Caki2 (cell line): ENCODE measurements around the gene SHROOM4. TPM values are rescaled to one million over a fixed set of nuclear protein-coding genes. Genes with fewer than 3 reads are reported as not detected.

ENCODE experiments used
- DNase-seq: peaks from one replicate; pipeline ENCODE4 v3.0.0-alpha.2; 2015; ENCODE audit warnings: low read depth
- in situ Hi-C: cut with HindIII; loops from 2 replicates; pipeline ENCODE4 v1.10.0; 2016; ENCODE audit warnings: low sequenced_read_pairs, low pct_unique_long_range_greater_than_20kb, mixed read lengths
- total RNA-seq: library from RNA; depleted of rRNA; stranded (reverse); fragments of >200 nt; shearing (Covaris generic); gene quantifications from 2 replicates; pipeline ENCODE4 v1.2.3, GENCODE V29; 2014; ENCODE audit warnings: low replicate concordance

Gene SHROOM4
- total RNA-seq, 1 experiment from 2014 or later: 3.7 TPM

DNA sequence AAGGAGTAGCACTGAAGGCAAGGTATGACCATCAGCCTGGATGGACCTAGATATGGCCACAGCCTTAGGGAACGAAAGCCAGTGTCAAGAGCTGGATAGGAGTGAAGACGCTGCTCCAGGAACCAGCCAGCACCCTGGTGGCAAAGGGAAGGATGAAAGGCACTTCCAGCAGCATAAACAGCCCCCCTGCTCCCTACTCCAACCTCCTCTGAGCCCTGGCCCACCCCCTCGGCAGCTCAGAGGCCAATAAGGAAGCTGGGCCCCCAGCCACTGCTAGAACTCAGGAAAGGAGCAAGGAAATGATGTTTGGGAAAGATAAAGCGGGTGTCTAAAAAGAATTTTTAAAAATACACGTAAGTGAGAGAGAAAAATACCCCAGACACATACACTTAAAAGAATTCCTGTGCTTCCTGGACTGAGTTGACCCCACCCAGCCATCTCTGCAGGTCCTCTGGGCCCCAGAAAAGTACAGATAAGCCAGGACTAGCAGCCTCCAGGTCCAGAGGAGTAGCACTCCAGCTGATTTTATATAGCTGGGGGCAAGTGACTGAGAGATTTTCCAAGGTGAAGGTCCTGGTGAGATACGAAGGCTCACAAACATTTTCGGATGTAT, 170.4 kb downstream of the SHROOM4 start:
- DNase-seq: no peak
- in situ Hi-C loops: no loop called here

DNA sequence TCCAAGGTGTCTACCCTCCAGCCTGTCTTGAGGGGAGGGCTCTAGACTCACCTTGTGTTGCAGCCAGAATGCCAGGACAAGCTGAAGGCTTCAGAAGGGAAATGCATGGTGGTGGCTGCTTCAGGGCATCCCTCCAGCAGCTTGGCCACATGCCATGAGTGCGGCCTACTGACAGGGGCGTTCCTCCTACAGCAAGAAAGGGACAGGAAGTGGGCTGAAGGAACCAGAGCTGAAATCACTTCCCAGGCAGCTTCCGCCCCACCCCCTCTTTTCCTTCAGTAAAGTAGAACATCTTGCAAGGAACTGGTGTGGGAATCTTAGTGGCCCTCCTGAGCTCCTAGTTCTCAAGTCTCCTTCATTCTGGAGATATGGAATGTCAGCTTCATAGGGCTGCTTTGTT, 175.9 kb downstream of the SHROOM4 start:
- in situ Hi-C loops: no loop called here
- no peak for DNase-seq

DNA sequence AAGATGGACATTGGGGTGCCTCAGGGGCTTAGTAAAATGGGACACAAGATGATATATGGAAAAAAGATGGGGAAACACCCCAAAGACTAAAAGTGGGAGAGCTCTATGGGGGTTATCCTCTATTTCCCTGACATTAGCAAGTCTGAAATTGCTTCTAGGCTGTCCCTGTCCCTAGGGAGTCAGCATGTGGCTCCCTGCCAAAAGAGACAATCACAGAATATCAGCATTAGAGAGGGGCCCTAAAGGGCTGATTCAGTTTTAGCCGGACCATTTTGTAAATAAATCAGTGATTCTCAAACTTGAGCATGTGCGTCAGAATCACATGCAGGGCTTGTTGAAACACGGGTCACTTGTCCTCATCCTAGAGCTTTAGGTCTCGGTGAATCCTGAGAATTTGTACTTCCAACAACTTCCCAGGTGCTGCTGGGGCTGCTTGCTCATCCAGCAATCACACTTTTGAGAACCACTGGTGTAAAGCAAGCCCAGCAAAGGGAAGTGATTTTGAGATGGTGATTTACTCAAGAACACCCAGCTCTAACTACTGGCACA, 178.1 kb downstream of the SHROOM4 start:
- DNase-seq: no peak
- in situ Hi-C loops: no loop called here

DNA sequence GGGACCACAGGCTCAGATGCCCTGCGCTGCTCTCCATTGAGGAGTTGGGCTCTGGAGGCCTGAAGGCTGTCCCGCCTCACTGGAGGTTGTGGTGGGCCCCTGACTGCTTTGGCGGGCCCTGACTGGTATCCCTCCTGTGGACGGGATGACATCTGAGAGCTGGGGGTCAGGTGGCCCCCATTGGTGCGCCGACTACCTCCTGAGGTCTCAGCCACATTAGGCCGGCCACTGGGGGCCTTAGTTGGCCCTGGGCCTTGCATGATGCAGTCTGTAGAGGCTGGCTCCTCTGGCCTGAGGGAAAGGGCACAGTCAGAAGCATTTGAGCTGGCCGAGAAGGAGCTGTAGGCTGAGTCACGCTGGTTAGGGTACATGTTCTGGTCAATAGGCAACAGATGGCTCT, 178.8 kb downstream of the SHROOM4 start:
- in situ Hi-C loops: no loop called here
- DNase-seq: no peak

DNA sequence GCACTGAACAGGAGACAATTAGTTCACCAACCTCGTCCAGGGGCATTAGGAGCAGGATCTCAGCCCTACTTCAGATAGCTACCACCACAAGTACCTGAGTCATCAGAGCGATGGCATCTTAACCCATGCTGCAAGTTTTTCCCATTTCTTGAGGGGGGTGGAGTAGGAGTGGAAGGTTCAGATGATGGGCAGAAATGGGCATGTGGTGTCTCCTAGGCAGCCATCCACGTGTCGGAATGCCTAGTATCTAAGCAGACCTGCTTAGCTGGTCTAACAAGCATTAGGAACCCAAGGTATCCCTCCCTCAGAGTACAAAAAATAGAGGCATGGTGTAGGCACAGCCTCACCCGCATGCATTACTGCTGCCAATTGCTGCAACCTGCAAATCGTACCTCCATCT, 184.2 kb downstream of the SHROOM4 start:
- in situ Hi-C loops: no loop called here
- DNase-seq: no peak

DNA sequence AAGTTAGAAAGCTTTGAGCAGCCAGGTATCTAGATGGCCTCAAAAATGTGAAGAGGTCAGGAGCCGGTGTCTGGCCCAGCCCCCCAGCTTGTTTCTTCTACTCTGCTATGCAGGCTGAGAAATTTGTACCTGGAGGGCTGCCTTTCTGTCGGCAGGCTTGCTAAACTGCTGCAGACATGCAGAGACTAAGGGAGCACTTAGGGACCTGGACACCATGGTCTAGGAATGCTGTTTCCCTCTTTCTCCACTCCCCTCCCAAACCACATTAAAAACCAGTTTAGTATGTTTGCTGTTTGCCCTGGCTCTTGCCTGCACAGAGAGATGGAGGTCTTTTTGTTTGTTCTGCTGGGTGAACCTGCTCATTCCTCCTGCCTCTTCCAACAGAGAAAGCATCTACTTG, 186.3 kb downstream of the SHROOM4 start:
- in situ Hi-C loops: no loop called here
- DNase-seq: no peak

DNA sequence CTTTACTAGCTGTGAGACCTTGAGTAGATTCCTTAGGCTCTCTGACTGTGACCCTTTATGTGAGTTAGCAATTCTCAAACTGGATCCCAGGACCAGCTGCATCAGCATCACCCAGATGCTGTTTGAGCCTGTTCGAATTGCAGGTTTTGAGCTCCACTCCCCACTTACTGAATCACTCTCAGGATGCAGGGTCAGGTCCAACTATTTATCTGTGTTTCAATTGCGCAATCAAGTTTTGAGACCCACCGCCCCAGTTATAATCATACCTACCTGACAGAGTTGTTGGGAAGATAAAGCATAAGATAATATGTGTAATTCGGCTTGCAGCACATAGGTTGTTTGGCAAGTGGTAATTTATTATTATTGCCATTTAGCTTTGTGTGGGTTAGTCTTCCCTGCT, 187.6 kb downstream of the SHROOM4 start:
- in situ Hi-C loops: no loop called here
- DNase-seq: no peak

DNA sequence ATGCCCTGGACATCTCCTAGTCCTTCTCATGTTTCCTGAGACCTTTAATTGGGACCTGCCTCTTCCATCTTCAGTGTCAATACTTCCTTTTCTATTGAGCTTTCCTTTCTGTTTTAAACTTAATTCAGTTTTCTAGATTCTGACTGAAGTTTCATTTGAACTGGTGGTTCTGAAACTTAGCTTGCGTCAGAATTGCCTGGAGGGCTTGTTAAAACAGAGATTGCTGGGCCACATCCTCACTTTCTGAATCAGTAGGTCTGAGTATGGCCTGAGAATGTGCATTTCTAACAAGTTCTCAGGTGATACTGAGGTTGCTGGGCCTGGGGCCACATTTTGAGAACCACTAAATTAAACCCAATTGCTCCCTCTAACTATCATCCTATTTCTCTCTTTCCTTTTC, 191.2 kb downstream of the SHROOM4 start:
- in situ Hi-C loops: no loop called here
- DNase-seq: no peak

DNA sequence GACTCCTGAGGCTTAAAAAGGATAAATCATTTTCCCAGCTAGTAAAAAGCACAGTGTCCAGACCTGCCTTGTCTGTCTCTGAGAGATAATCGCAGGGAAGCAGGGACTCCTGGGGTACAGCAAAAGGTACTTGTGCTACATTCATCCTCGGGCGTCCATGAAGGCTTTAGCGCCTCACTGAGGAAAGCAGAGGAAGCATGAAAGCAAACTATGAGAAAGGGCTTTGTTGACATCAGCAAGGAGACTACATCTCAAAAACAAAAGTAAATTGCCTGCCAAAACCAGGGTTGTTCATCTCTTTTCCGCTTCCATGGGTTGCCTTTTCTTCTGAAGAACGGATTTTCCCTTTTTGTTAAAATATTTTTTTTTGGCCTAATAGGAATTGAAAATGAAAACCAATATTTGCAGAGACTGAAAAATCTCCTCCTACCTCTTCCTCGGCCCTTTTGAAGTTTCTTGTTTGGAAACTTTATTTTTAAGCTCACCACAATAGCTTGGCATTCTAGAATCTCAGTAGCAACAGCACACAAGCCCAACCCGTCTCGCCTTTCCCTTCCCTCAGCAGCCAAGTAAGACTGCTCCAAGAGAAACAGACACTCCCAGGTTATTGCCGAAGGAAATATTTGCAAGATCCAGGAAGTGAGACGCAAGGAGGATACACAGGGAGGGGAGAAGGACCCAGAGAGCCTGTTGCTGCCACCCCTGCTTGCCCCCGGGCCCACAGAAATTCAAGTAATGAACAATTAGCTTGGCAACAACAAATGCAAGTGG, 195.0 kb downstream of the SHROOM4 start:
- no peak for DNase-seq
- in situ Hi-C loops: no loop called here

DNA sequence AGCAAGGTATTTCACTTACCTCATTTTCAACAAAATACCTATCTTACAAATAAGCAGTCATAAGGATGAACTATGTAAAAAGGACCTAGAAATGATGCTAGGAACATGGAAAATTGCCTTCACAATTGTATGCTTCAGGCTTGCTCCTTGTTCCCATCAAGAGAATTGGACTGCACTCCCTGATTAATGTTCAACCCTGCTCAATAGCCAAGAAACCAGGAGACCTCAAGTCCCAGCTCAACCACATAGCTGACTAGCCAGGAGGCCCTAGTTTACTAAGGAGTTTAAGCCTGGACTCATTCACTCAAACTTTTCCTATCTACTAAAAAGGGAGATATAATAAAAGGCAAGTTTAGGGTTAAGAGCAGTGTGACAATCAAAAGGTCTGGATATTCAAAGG, 196.8 kb downstream of the SHROOM4 start:
- in situ Hi-C loops: no loop called here
- no peak for DNase-seq

DNA sequence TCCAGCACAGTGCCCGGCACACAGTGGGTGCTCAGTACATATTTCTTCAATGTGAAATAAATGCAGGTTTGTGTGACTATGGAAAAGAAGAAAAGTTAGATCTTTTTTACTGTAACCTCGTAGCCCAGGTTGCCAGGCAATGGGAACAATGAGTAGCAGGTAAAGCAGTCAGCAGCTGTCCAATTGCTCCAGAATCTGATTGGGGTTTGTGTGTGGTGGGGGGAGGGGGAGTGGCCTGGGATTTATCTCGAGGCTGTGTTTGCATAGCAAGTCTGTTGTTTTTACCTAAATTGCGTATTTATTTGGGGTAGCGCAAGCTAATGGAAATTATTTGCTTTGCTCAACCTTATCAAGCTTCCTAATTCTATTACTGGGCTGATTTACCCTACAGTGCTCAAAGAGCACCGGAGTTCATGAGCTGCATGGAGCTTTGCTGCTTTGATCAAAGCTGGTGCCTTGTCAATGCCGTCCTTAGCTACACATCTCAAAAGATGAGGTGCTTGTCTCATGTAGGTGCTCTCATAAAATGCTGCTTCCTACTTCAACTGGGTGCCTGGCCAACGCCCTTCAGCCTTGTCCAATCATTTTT, 198.3 kb downstream of the SHROOM4 start:
- DNase-seq: no peak
- in situ Hi-C loops: no loop called here

DNA sequence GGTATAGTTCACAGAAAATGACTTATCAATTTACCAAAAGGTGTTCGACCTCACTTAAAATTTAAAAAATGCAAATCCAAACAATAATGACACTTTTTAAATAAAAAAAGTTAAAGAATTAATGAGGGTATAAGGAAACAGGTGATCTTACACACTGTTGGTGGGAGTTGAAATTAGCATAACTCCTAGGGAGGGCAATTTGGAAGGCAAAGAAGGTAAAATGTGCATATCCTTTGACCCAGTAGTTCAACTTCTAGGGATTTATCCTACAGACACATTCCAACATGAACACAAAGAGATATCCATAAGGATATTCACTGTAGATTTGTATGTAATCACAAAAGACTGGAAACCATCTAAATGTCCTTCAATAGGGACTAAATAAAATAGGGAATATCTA, 199.5 kb downstream of the SHROOM4 start:
- in situ Hi-C loops: no loop called here
- DNase-seq: no peak

DNA sequence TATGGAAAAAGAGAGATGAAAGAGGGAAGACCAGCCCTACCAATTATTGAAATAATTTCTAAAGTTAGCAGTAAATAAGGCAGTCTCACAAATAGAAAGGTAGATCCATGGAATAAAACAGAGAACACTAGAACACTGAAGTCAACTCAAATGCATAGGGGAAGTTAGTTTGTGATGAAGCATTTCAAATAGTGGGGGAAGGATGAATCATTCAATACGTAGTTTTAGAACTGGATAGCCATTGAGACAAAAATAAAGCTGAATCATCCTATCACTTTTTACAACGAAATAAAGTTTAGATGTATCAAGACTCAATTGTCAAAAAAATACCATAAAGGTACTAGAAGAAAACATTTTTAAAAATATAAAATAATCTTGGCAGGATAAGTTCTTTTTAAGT, 200.1 kb downstream of the SHROOM4 start:
- in situ Hi-C loops: no loop called here
- no peak for DNase-seq

DNA sequence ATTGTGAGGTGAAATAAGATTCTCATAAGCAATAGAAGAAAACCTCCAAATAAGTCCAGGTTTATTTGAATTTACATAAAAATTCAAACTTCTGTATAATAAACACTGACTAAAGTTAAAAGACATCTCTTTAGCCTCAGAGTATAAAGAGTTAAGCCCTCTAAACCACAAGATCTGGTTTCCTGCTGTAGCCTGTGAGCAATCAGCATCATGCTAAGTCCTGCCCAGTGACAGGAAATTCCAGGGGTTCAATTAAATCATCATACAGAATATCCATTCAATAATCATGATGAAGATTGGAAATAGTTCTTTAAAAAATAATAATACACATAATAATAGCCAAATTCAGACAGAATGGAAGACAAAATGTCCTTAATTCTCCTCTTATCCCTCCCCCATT, 204.2 kb downstream of the SHROOM4 start:
- in situ Hi-C loops: no loop called here
- DNase-seq: no peak

DNA sequence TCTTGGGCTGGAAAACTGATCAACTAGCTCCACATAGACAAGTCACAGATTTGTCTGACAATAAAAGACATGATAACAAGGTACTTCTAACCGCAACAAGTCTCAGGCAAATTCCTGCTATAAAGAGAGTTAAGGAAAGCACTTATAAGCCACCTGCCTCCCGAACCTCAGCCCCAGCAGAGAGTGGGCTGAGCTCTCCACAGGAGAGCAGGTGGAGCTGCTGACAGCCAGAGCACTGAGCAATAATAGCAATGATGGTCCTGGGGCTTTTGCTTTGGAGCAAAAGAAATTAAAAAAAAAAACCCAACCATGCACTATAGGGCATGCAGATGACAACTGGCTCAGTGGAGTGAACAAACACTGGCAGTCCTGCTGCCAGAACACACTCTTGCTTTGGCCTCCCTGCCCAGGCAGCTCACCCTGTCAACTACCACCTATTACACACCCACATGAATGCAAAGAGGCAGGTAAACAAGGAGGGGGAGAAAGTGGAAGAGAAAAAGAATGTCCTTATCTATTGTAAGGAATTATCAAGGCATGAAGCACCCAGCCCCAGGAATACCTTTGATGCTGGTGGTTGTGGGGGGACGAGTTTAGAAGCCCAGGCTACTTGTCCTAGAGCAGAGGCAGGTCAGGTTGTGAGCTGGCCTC, 207.6 kb downstream of the SHROOM4 start:
- no peak for DNase-seq
- in situ Hi-C loops: no loop called here

DNA sequence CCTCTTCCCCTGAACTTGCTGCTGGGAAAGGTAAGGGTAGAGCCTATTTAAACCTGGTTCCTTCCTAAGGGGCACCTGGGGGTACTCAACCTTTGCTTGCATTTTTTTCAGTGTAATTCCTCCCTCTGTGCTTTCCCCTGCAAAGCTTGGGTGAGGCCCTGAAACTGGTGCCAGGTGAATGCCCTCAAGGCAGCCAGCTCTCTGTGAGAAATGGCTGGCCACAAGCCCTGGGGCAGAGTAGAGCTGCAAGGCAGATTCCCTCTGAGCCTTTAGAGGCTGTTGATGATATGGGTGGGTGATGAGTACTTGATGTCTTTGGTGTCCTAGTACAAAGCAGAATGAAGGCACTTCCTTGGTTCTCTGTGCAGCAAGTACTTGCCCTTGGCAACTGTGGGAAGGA, 217.9 kb downstream of the SHROOM4 start:
- in situ Hi-C loops: no loop called here
- no peak for DNase-seq

DNA sequence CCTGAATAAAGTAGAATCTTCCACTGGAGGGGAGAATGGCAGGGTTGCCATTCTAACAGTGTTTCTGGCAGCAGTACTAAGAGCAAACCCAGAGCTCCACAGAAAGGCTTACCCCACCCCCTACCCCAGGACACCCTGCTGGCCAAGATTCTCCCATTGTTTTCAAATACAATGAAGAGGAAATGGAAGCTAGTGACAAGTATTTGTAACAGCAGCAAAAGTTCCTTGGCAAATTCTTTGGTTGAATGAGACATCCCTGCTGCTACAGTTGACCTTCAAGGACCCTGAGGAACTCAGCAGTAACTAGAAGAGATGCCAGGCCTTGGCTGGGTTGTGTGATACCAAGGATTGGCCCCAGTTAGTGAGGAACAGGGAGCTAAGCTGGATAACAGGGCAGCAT, 219.2 kb downstream of the SHROOM4 start:
- DNase-seq: no peak
- in situ Hi-C loops: no loop called here

DNA sequence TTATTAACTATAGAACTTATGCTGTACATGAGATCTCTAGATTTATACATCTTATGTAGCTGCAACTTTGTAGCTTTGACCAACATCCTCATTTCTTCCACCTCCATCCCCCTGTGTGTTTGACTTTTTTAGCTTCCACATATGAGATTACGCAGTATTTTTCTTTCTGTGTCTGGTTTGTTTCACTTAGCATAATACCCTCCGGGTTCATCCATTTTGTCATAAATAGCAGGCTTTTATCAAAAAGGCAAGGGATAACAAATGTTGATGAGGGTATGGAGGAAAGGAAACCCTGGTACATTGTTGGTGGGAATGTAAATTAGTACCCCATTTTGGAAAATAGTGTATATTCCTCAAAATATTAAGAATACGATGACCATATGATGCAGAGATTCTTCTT, 227.0 kb downstream of the SHROOM4 start:
- in situ Hi-C loops: no loop called here
- DNase-seq: no peak

DNA sequence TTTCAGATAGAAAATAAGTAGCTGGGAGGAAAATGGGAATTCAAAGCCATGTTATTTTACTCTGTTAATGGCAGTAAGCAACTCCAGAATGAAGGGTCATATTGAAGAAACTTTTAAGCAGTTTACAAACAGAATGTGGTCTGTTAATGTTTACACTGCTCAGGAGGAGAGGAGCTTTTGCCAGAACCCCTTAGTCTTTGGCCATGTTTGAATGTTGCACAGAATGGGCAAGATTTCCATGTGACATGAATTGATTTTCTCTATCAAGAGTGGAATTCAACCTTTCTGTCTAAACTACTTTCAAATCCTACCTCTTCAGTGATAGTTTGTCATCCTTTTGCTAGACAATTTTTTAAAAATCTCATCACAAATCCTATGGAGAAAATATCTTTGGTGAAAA, 227.6 kb downstream of the SHROOM4 start:
- in situ Hi-C loops: no loop called here
- no peak for DNase-seq
